Activated naive CD4-positive, alpha-beta T cell treated with anti-CD3 and anti-CD28 coated beads, Interleukin-2, amount 10 ng/mL, durations not matched to agents 7 days and 5 days (primary cell): ENCODE results near the gene CDK8.
"Not testable (repeated sequence)": the region's sequence is repeated elsewhere in the genome, so short reads cannot be mapped to it uniquely, and the experiment has no call there.

Source experiments
- CTCF ChIA-PET: fragments of 350-600 bp; sonication (Branson Sonifier 250); formaldehyde crosslinking; loops from one replicate; lab custom pipeline; 2021; ENCODE audit warnings: antibody characterized with exemption; lab: Charles Lee
- DNase-seq: peaks from one replicate; pipeline ENCODE4 v3.0.0-alpha.2; 2020
- H3K27ac Mint-ChIP-seq: one replicate; pipeline ENCODE4 v1.8.0; 2021; ENCODE audit warnings: mild to moderate bottlenecking, moderate library complexity, mixed read lengths
- H3K27me3 Mint-ChIP-seq: one replicate; pipeline ENCODE4 v1.8.0; 2021; ENCODE audit warnings: mild to moderate bottlenecking, mixed read lengths
- H3K36me3 Mint-ChIP-seq: one replicate; pipeline ENCODE4 v1.8.0; 2021; ENCODE audit warnings: mixed read lengths
- H3K4me1 Mint-ChIP-seq: one replicate; pipeline ENCODE4 v1.8.0; 2021; ENCODE audit warnings: mixed read lengths
- H3K4me3 Mint-ChIP-seq: one replicate; pipeline ENCODE4 v1.8.0; 2021; ENCODE audit warnings: mild to moderate bottlenecking, moderate library complexity, mixed read lengths
- H3K9me3 Mint-ChIP-seq: one replicate; pipeline ENCODE4 v1.8.0; 2021; ENCODE audit warnings: mixed read lengths

CDK8 gene

GRCh38 chr13:26312019-26312418 lies 58.1 kb downstream of the CDK8 start:
- H3K9me3 Mint-ChIP-seq, H3K27ac Mint-ChIP-seq, DNase-seq, H3K4me3 Mint-ChIP-seq, CTCF ChIA-PET, H3K27me3 Mint-ChIP-seq, H3K4me1 Mint-ChIP-seq, H3K36me3 Mint-ChIP-seq: not testable (repeated sequence)

GRCh38 chr13:26316095-26316494 lies 62.2 kb downstream of the CDK8 start:
- DNase-seq, H3K4me3 Mint-ChIP-seq, H3K36me3 Mint-ChIP-seq, H3K4me1 Mint-ChIP-seq, H3K27ac Mint-ChIP-seq, H3K9me3 Mint-ChIP-seq, H3K27me3 Mint-ChIP-seq, CTCF ChIA-PET: not testable (repeated sequence)

GRCh38 chr13:26320766-26321165 lies 66.8 kb downstream of the CDK8 start:
- no peak overlapping the region for H3K27ac Mint-ChIP-seq
- no peaks in the 10 kb centered on the region for H3K36me3 Mint-ChIP-seq

GRCh38 chr13:26323127-26323526 lies 69.2 kb downstream of the CDK8 start:
- Mint-ChIP-seq H3K9me3 (no peaks in the 10 kb centered on the region), H3K27ac (no peak overlapping the region), H3K4me1 (no peaks in the 10 kb centered on the region), H3K36me3 (no peaks in the 10 kb centered on the region), H3K27me3 (no peaks in the 10 kb centered on the region), H3K4me3 (no peak overlapping the region)
- CTCF ChIA-PET = no interaction called here
- DNase-seq = no peak

More at GRCh38 chr13:26320766-26321165, 66.8 kb downstream of the CDK8 start:
- no peaks in the 10 kb centered on the region for H3K9me3 Mint-ChIP-seq
- CTCF ChIA-PET = no interaction called here
- DNase-seq = no peak
- no peaks in the 10 kb centered on the region for H3K4me1 Mint-ChIP-seq
- no peaks in the 10 kb centered on the region for H3K27me3 Mint-ChIP-seq
- no peak overlapping the region for H3K4me3 Mint-ChIP-seq

- Mint-ChIP-seq H3K4me3 (no peak overlapping the region), H3K4me1 (peaks cover 3% of the 10 kb centered on the region), H3K36me3 (no peaks in the 10 kb centered on the region), H3K27ac (no peak overlapping the region), H3K9me3 (no peaks in the 10 kb centered on the region), H3K27me3 (no peaks in the 10 kb centered on the region)
- CTCF ChIA-PET = no interaction called here
- DNase-seq = no peak
Observed at GRCh38 chr13:26323764-26324163, 69.8 kb downstream of the CDK8 start.

- Mint-ChIP-seq H3K9me3 (no peaks in the 10 kb centered on the region), H3K27ac (no peak overlapping the region), H3K4me3 (no peak overlapping the region), H3K27me3 (no peaks in the 10 kb centered on the region), H3K36me3 (no peaks in the 10 kb centered on the region), H3K4me1 (peaks cover 4% of the 10 kb centered on the region)
- CTCF ChIA-PET = no interaction called here
- DNase-seq = no peak
Observed at GRCh38 chr13:26324294-26324693, 70.4 kb downstream of the CDK8 start.

GRCh38 chr13:26324867-26325266 lies 70.9 kb downstream of the CDK8 start:
- Mint-ChIP-seq H3K9me3 (no peaks in the 10 kb centered on the region), H3K36me3 (no peaks in the 10 kb centered on the region), H3K4me1 (peaks cover 4% of the 10 kb centered on the region), H3K4me3 (no peak overlapping the region), H3K27me3 (no peaks in the 10 kb centered on the region), H3K27ac (no peak overlapping the region)
- no peak for DNase-seq
- CTCF ChIA-PET = no interaction called here

- CTCF ChIA-PET = no interaction called here
Observed at GRCh38 chr13:26325876-26326275, 71.9 kb downstream of the CDK8 start.

GRCh38 chr13:26326562-26326961 lies 72.6 kb downstream of the CDK8 start:
- Mint-ChIP-seq H3K4me3 (no peak overlapping the region), H3K4me1 (peaks cover 4% of the 10 kb centered on the region), H3K9me3 (peaks cover 3% of the 10 kb centered on the region), H3K36me3 (no peaks in the 10 kb centered on the region), H3K27ac (no peak overlapping the region), H3K27me3 (no peaks in the 10 kb centered on the region)
- CTCF ChIA-PET = no interaction called here
- DNase-seq = no peak

More at GRCh38 chr13:26325876-26326275, 71.9 kb downstream of the CDK8 start:
- DNase-seq = no peak
- Mint-ChIP-seq H3K9me3 (peaks cover 3% of the 10 kb centered on the region), H3K27me3 (no peaks in the 10 kb centered on the region), H3K4me1 (peaks cover 4% of the 10 kb centered on the region), H3K36me3 (no peaks in the 10 kb centered on the region), H3K4me3 (no peak overlapping the region), H3K27ac (no peak overlapping the region)

- no peak for DNase-seq
- Mint-ChIP-seq H3K4me1 (peaks cover 4% of the 10 kb centered on the region), H3K9me3 (peaks cover 3% of the 10 kb centered on the region), H3K27ac (no peak overlapping the region), H3K4me3 (no peak overlapping the region), H3K36me3 (no peaks in the 10 kb centered on the region), H3K27me3 (no peaks in the 10 kb centered on the region)
- CTCF ChIA-PET = no interaction called here
Observed at GRCh38 chr13:26327940-26328725, 74.2 kb downstream of the CDK8 start.

GRCh38 chr13:26335158-26335557 lies 81.2 kb downstream of the CDK8 start:
- Mint-ChIP-seq H3K9me3 (peaks cover 3% of the 10 kb centered on the region), H3K27me3 (no peaks in the 10 kb centered on the region), H3K27ac (no peak overlapping the region), H3K36me3 (no peaks in the 10 kb centered on the region), H3K4me1 (no peaks in the 10 kb centered on the region), H3K4me3 (no peak overlapping the region)
- DNase-seq = no peak
- CTCF ChIA-PET = no interaction called here

GRCh38 chr13:26340807-26341206 lies 86.9 kb downstream of the CDK8 start:
- CTCF ChIA-PET = no interaction called here
- no peaks in the 10 kb centered on the region for H3K9me3 Mint-ChIP-seq
- H3K36me3 Mint-ChIP-seq = no peaks in the 10 kb centered on the region
- no peaks in the 10 kb centered on the region for H3K27me3 Mint-ChIP-seq
- DNase-seq = no peak
- H3K4me3 Mint-ChIP-seq = no peak overlapping the region
- no peak overlapping the region for H3K27ac Mint-ChIP-seq
- H3K4me1 Mint-ChIP-seq = no peaks in the 10 kb centered on the region

GRCh38 chr13:26342898-26343297 lies 89.0 kb downstream of the CDK8 start:
- CTCF ChIA-PET = no interaction called here
- H3K36me3 Mint-ChIP-seq = no peaks in the 10 kb centered on the region
- H3K27me3 Mint-ChIP-seq = no peaks in the 10 kb centered on the region
- H3K27ac Mint-ChIP-seq = no peak overlapping the region
- H3K4me1 Mint-ChIP-seq = no peaks in the 10 kb centered on the region
- no peaks in the 10 kb centered on the region for H3K9me3 Mint-ChIP-seq
- no peak for DNase-seq
- H3K4me3 Mint-ChIP-seq = no peak overlapping the region

- H3K4me1 Mint-ChIP-seq = no peaks in the 10 kb centered on the region
- H3K36me3 Mint-ChIP-seq = no peaks in the 10 kb centered on the region
- no peak overlapping the region for H3K27ac Mint-ChIP-seq
- CTCF ChIA-PET = no interaction called here
- no peak overlapping the region for H3K4me3 Mint-ChIP-seq
- no peak for DNase-seq
- H3K9me3 Mint-ChIP-seq = no peaks in the 10 kb centered on the region
- H3K27me3 Mint-ChIP-seq = no peaks in the 10 kb centered on the region
Observed at GRCh38 chr13:26343816-26344215, 89.9 kb downstream of the CDK8 start.

- H3K4me1 Mint-ChIP-seq = no peaks in the 10 kb centered on the region
- no peaks in the 10 kb centered on the region for H3K27me3 Mint-ChIP-seq
- H3K27ac Mint-ChIP-seq = no peak overlapping the region
- CTCF ChIA-PET = no interaction called here
- no peaks in the 10 kb centered on the region for H3K9me3 Mint-ChIP-seq
- no peaks in the 10 kb centered on the region for H3K36me3 Mint-ChIP-seq
- DNase-seq = no peak
- no peak overlapping the region for H3K4me3 Mint-ChIP-seq
Observed at GRCh38 chr13:26344980-26345379, 91.1 kb downstream of the CDK8 start.
